OCI-LY7 (cell line): ENCODE measurements around the gene FBXO27.

Experiments used
- EZH2phosphoT487 ChIP-seq: fragments of 200-600 bp; sonication (generic); IDR thresholded peaks from 2 replicates; pipeline ENCODE4 v1.6.1; 2018; ENCODE audit warnings: low read depth, borderline replicate concordance, mild to moderate bottlenecking, mixed run types, antibody characterized with exemption, low read length, moderate library complexity, mixed read lengths
- TF ChIP-seq, protein P1 (sequence below): fragments of 200-600 bp; sonication (generic); conservative IDR thresholded peaks from 2 replicates; pipeline ENCODE4 v1.5.1; 2014; ENCODE audit warnings: mild to moderate bottlenecking, antibody characterized with exemption, low read length, moderate library complexity, mixed read lengths

DNA sequence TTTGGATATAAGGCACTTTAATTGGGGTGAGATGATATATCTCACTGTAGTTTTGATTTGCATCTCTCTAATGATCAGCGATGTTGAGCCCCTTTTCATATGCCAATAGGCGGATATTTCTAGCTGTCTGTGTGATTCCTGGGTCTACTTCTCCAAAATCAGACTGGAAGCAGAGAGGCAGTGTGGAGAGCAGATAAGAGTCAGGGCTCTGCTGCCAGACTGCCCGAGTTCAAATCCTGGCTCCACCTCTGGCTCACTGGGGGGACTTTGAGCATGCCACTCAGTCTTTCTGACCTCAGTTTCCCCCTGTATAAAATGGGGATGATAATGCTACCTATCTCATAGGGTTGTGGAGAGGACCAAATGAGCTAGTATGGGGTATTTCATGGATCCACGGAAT lies 27.8 kb upstream of the FBXO27 start:
- TF ChIP-seq, protein P1, sequence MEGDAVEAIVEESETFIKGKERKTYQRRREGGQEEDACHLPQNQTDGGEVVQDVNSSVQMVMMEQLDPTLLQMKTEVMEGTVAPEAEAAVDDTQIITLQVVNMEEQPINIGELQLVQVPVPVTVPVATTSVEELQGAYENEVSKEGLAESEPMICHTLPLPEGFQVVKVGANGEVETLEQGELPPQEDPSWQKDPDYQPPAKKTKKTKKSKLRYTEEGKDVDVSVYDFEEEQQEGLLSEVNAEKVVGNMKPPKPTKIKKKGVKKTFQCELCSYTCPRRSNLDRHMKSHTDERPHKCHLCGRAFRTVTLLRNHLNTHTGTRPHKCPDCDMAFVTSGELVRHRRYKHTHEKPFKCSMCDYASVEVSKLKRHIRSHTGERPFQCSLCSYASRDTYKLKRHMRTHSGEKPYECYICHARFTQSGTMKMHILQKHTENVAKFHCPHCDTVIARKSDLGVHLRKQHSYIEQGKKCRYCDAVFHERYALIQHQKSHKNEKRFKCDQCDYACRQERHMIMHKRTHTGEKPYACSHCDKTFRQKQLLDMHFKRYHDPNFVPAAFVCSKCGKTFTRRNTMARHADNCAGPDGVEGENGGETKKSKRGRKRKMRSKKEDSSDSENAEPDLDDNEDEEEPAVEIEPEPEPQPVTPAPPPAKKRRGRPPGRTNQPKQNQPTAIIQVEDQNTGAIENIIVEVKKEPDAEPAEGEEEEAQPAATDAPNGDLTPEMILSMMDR = no peak
- no peak for TF ChIP-seq EZH2phosphoT487
